NCI-H526 treated with DMSO at 0.1 percent for 48 hours (cell line): ENCODE results near the gene FAAH.

Experiments used
- DNase-seq: peaks from one replicate; lab custom pipeline; 2025; lab: John Stamatoyannopoulos, UW

Gene FAAH

DNA sequence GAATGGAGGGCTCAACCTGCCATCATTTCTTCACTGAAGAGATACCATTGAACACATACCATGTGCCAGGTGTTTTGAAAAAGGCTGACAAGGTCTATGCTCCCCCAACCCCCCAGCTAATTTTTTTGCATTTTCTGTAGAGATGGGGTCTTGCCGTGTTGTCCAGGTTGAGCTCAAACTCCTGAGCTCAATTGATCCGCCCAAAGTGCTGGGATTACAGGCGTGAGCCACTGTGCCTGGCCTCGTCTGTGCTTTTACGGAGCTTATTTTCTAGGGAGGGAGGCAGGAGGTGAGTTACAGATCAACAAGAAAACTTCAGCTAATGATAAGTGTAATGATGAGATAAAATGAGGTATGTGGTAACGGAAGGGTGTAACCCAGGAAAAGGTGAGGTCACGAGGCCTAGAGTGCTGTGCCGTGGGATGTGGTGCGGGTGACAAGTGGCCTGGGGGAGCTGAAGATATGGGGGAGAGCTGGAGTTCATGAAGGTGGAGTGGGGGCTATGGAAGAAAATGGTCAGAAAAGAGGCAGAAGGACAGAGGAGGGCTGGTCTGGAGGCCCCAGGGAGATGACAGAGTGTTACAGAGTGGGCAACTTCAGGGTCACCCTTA is 28.2 kb downstream of the FAAH start:
- no peak for DNase-seq

DNA sequence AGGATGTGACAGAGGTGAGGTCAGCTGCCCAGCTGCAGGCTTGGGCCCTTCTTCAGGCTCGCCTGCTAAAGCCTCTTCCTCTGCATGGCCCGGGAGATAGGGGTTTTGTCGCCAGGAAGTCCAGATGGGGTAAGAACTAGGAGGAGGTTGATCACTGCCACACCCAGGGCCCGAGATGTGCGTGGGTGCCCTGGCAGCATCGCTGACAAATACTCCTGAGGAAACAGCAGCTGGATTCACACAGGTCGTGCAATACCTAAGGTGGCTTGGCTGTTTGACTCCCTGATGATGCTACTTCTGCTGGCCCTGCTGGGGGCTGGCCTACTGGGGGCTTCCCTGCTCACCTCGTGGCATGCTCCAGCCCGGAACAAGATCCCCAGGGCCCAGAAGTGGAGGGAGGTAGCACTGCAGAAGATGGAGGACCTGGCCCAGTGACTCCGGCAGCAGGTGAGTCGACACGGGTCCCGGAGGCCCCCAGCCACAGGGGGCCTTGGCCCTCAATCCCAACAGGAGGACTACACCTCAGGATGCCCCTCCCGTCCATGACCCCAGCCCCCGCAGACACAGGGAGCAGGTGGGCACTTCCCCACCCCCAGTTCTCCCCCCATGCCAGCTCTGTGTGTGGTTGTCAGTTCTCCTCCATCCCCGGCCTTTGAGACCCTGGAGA is 29.6 kb downstream of the FAAH start:
- no peak for DNase-seq

DNA sequence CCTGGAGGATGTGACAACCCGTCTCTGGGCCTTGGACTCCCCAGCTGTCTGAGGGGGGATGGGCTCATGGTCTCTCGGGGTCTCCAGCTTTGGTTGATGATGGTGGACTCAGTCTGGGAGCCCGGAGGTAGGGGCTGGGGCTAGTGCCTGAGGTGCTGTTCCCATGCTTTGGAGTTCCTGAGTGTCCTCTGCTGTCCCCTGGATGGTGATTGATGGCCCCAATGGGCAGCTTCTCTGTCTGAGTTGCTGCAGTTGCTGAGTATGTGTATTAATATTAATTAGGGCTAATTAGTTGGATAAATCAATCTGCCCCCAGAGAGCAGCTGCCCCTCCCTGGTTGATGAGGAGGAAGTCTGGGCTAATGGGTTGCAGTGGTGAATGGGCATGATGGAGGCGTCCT is 30.6 kb downstream of the FAAH start:
- no peak for DNase-seq

DNA sequence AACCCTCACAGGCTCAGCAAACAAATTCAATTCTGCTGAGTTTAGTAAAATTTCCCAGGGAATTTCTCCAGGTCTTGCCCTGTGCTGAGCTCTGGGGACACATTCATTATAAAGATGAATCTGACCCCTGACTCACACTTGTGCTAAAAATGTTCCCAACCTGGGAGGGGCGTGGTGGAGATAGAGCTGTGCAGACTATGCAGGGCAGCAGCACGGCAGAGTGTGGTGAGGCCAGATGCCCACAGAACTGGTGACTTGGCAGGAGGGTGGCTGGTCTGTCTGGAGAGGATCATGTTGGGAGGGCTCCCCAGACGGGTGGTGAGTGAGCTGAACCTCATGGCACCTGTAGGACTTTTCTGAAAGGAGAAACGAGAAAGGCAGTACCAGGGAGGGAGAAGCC is 31.6 kb downstream of the FAAH start:
- no peak for DNase-seq

DNA sequence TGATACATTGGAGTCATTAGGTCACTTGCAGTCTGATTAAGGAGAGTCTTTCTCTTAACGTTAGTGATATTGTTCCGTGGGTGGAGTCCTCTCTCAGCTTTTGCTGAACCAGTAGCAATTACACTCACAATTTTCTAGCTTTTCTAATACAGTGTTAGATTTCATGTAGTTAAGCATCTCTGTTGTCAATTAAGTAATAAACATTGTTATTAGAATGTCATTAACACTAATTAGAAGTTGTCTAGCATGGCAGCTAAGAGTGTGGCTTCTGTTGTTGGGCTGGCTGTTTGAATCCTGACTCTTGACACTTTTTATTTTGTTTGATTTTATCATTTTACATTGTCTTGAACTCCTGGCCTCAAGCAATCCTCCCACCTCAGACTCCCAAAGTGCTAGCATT is 33.4 kb downstream of the FAAH start:
- no peak for DNase-seq

DNA sequence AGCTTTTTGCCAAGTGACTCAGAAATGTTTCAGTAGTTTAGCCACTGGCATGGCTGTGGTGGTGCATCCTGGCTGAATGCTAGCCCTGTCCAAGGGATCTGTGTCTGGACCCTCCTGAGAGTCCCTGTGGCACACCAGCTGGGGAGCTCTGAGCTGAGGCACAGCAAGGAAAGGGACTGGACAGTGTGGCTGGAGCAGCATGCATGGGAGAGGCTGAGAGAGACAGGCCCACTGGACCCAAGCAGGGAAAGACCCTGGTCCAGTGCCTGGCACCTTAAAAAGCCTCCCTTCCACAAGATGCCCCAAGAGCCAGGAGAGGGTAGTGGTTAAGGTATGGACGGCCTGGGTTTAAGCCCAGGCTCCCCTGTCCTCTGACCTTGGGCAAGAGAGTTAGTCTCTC is 35.3 kb downstream of the FAAH start:
- DNase-seq, result no peak

DNA sequence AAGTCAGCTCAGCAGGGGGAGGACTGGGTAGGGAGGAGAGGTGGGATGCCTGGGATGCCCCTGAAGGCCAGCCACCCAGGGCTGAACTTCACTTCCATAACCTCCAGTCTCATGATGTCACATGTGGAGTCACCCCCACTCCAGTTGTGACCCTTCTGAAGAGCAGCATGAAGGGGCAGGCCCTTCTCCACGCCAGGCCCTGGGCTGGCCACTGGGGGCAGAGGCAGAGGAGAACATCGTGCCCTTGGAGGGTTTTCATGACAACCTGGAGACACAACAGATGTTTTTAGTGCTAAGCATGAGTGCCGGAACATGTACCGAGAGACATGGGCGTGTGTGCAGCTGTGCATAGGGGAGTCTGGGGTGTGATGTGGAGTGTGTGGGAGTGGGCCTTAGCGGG is 37.6 kb downstream of the FAAH start:
- DNase-seq, result no peak

DNA sequence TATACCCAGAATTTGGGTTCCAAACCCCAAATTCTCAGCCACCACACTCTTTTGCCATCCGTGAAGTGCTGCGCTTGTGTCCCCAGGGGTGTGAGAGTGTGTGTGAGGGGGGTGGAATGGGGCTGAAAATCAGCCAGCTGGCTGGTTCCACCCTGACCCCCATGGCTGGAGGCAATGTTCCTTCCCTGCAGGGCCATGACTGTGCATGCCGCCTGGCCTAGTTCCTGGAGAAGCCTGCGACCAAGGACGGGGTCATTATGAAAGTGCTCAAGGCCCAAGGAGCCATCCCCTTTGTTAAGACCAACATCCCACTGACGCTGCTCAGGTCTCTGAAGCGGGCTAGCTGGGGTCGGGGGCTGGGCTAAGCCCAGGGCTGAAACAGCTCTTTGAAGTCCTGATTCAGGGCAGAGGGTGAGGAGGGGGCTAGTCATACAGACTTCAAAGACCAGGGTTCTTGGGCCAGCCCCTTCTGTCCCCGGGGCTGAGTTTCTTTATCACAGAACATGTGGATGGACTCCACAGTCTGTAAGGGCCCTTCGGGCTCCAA is 38.7 kb downstream of the FAAH start:
- no peak for DNase-seq

DNA sequence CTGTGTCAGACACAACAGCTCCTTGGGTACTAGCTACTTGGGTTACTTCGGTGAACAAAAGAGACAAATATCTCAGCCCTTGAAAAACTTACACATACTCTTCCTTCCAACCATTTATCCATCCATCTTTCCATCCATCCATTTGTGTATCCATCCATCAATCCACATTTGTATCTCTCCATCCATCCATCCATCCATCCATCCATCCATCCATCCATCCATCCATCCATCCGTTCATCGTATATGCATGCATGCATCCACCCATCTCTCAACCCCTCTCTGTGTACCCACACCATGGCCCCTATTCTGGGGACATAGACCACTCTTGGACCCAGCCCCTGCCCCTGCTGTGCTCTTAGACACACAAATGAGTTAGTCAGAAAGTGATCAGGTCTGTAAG is 40.2 kb downstream of the FAAH start:
- no peak for DNase-seq

DNA sequence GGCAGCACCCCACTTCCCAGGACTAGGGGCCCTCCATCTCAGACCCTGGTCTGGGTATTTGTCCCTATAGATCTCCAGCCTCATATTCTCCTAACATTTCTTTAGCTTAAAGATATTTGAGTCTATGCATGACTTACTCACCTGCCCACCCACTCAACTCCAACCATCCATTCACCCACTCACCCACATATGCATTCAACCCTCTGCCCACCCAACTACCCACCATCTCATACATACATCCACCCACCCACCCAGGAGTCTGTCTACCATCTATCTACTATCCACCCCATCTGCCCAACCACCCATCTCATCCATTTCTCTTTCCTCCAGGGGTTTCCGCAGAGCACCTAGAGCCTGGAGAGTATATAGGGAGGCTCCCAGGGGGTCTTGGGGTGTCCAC is 42.7 kb downstream of the FAAH start:
- no peak for DNase-seq

DNA sequence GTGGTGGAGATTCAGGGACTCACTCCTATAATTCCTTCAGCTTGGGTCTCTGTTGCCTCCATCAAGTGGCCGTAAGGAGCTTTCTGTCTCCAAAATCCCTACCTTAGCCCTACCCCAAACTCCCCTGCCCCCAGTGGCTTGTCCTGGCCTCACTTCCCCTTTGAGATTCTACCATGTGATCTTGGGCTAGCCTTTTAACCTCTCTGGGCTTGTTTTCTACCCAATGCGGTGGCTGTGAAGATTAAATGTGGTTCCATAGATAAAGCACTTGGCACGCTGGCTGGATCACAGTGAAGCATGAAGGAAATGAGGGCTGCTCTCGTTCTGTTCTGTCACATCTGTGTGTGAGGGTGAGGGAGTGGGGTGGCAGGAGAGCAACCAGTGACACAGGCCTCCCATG is 43.6 kb downstream of the FAAH start:
- DNase-seq, result no peak

DNA sequence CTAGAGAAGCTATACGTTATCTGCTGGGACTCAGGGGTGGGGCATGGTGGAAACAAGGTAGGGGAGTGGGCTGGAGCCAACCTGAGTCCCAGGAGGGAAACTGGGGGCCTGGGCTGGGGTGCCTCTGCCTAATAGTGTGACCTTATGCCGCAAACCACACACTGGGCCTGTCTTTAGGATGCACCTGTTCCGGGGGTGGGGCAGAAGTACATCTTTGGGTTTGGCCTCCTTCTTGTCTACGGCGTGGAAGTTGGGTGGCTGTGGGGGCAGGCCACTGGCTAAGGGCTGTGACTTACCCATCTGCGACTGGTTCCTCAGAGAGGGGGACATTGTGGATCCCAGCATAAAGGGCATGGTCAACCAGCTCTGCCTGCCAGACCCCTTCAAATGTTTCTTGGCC is 44.2 kb downstream of the FAAH start:
- DNase-seq, result no peak

DNA sequence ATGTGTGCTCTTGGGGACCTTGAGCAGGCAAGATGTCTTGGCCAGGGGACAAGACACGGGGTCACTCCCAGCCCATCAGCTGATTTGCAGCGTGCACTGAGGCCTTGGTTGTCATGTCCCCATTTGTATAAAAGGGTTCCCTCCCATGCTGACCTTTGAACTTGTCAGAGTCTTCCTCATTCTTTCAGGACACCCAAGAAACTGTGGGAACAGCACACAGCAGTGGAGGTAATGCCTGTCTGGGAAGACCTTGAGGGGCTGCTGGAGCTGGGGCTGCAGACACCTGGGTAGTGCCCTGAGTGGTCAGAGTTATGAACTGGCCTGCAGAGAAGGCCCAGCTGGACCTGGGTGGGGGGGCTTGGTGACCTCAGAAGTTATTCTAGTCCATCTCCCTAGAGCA is 46.4 kb downstream of the FAAH start:
- DNase-seq, result no peak

DNA sequence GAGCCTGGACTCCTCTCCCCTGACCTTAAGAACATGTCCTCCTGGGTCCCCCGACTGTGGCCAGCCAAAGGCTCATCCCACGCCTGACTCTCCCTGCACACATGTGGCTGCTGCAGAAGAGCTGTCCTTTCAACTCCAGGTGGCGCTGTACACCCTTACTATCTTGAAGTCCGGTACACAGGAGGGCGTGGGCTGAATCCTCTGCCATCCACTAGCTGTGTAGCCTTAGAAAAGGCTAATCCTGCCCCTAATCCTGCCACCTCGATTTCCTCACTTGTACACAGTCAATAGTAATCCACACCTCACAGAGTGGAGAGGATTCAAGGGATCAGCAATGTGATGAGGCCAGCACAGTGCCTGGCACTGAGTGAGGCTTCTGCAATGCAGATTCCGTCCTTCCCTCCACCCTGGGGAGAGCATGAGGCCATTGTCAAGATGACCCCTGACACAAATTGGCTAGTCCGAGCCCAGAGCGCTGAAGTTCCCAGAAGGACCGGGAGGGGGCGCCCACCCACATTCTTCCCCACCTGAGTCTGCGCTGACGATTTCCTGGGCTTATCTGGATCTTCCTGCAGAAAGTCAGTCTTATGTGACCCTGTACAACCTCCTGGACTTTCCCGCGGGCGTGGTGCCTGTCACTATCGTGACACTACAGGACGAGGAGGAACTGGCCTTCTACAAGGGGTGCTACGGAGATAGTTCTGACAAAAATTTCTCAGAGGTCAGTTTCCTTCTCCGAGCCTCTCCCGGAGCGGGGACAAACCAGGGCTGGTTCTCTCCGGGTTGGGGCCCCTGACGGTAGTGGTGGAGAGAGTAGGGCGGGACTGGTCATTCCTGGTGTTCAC is 48.4 kb downstream of the FAAH start:
- DNase-seq, result peak; percentile 36

DNA sequence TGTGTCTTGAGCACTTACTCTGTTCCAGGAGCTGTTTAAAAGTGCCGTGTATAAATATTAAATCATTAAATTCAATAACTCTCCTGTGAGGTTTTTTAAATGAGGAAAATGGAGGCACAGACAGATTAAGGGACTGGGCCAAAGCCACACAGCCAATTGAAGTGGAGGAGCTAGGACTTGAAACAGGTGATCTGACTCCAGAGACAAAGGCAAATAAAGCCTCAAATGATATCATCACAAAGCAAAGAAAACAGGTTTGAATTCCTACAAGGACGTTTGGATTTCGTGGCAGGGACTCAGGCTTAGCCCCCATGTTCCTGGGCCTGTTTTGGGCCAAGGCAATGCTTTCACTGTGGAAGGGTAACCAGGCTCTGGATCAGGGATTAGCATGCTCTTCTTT is 50.3 kb downstream of the FAAH start:
- no peak for DNase-seq

DNA sequence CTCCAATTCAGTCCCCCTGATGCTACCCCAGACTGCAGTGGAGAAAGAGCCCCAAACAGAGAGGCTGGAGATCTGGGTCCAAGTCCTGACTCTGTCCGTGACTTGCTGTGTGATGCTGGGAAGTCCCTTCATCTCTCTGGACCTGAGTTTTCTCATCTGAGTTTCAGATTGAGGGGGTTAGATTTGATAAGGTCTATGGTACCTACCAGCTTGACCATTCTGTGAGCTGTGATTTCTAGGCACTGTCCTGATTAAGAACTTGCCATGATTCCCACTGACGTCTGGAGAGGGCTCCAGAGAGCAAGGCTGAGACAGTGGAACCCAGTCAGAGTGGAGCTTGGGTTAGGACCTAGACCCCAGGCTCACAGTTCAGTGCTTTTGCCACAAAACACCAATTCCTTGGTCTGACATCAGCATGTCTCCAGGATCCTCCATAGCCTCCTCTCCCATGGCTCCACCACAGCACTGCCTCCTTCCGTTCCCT is 51.7 kb downstream of the FAAH start:
- no peak for DNase-seq

DNA sequence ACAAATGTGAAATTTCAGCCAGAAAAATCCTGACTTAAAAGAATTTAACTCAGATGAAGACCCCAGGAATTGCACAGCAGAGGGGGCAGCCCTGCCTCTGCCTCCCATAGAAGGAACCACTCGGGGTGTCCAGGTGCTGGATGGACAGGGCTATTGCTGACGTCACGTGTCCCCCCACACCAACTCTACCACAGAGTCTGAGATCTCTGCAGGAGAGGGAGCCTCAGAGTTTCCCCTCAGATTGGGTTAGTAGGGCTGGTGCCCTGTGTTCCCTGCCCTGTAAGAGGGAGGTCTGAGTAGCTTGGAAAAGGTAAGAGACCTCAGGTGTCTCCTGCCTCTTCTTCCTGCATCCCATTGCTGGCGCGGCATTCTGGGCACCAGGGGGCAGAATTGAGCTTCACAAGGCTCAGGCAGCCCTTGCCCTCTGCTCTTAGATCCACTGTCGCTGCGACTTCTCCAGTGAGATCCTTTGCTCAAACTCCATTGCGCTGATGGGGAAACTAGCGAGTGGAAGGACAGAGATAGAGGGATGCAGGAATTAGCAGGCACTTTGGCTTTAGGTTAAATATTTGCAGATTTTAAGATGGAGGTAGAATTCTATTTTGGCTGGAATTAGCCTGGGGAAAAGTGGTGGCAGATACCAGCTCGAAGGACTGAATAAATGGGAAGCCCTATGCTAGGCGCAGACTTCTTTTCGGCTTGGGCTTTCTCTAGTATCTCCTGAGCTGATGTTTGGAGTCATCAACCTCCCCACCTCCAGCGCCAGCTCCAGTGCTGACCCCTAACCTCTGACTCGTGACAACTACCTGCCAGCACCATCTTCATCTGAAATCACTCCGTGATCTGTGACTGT is 52.8 kb downstream of the FAAH start:
- DNase-seq, result peak; percentile 46

DNA sequence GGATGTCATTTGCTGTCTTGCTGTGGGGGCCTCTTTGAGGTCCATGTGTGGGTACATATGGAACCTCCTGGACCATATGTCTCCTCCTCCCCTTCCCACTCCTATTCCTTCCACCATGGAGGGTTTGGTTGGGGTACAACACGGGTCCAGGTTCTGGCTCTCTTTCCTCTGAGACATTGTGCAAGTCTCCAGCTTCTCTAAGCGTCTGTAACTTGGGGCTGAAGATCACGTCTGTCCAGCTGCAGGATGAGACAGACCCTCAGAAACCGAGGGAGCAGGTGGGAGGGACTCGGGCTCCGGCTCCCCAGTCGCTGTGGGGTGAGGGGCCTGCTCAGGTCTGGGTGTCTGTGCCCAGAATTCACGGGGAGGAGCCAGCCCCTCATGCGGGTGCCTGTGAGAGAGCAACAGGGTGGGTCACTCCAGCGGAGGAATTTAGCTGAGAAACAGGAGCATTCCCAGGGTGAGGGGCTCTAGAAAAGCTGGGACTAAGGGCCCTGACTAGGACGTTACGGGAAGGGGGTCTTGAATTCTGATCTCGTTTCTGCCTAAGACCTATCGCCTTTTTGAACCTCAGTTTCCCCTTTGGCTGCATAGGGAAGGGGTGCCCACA is 53.5 kb downstream of the FAAH start:
- no peak for DNase-seq

DNA sequence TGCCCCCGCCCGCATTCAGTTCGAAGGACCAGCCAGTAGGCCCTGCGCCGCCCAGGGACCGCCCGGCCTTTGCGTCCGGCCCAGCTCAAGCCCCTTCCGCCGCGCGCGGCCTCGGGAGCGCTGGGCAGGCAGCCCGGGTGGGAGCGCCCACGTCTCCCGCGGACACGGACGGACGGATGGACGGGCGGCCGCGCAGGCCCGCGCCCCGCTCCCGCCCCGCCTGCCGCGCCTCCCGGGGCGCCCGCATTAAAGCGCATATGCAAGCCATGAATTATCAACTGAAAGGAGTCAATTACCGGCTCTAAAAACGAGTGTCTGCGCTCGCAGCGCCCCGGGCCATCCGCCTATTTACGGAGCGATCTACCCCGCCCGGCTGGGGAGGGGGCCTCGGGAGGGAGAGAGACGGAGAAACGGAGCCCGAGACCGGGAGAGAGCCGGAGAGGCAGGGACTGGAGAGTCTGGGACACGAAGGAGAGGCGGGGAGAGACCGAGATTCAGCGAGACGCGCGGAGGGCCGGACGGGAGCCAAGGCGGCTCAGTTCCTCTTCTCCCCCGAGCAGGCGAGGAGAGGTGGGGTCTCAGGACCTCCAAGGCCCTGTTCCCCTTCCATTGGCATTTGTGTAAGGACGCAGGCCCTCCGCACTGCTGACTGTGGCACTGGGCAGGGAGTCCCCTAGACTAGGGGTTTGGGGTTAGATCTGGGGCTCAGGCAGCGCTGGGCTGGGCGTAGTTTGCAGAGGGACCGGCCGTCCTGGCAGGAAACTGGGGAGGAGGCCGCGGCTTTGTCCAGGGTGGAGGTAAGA is 54.2 kb downstream of the FAAH start:
- no peak for DNase-seq
